Measurements from ENCODE around the gene FBXL20. TPM values are rescaled to one million over a fixed set of nuclear protein-coding genes. Genes with fewer than 3 reads are reported as not detected.

The FBXL20 gene
- total and polyA plus RNA-seq, 2 donors (not counting 3 experiments of a cell fraction or from before 2014, with no cell fraction given): 4.6 to 18.0 TPM

- H3K36me3 ChIP-seq (ENCODE audit: control insufficient read depth in 2 of 2, extremely low read depth in 1 of 2, insufficient read depth in 2 of 2, low read length in 2 of 2): no peaks in the 10 kb centered on the region
- no peak overlapping the region for H3K9ac ChIP-seq (replicated peaks; ENCODE audit: extremely low read depth, insufficient read depth, low read length)
- H3K27ac ChIP-seq (ENCODE audit: insufficient read depth, low read depth, low read length): no peak overlapping the region
- H2AFZ ChIP-seq (ENCODE audit: low read depth, low read length): no peak overlapping the region
- DNase-seq (ENCODE audit: low read depth, low spot score) (no peak), FAIRE-seq (no peak)
- POLR2A ChIA-PET: no interaction called here
- no peak overlapping the region for H3K4me3 ChIP-seq (replicated peaks in 1 of 3; ENCODE audit: insufficient read depth in 1 of 3, low read depth in 1 of 3, low read length in 3 of 3)
- H3K4me1 ChIP-seq (ENCODE audit: control insufficient read depth, extremely low read depth, insufficient read depth, low read length): peaks cover 12% of the 10 kb centered on the region
- CTCF ChIA-PET: interaction anchor here (0.8 to 4.9 kb wide), 9 partner anchors 10 to 248 kb away, joined by 4 to 112 read pairs (median 16); partner anchors contain the start of gene ARL5C
- no peak overlapping the region for H3K4me2 ChIP-seq (ENCODE audit: insufficient read depth, low read length)
- TF ChIP-seq FOS (IDR thresholded peaks at IDR 0.05; ENCODE audit: borderline replicate concordance, insufficient read depth, low read length) (no peak), JUN (IDR thresholded peaks at IDR 0.05; ENCODE audit: borderline replicate concordance, insufficient read depth, insufficient read length, low read depth) (no peak), POLR2A (IDR thresholded peaks at IDR 0.05; ENCODE audit: low read depth, low read length) (no peak), MAX (IDR thresholded peaks at IDR 0.05; ENCODE audit: insufficient read depth, insufficient read length) (no peak), POLR2AphosphoS5 (IDR thresholded peaks at IDR 0.05; ENCODE audit: insufficient read depth, low read depth, low read length) (no peak), EZH2 (IDR thresholded peaks at IDR 0.05; ENCODE audit: borderline replicate concordance, low read depth, low read length, severe bottlenecking) (no peak), CTCF (IDR thresholded peaks at IDR 0.05; ENCODE audit: extremely low read depth in 1 of 2, insufficient read depth in 1 of 2, low read depth in 1 of 2, low read length in 2 of 2) (no peak), GATA2 (IDR thresholded peaks at IDR 0.05; ENCODE audit: insufficient read depth, insufficient read length, low read depth, low read length) (no peak), MYC (IDR thresholded peaks at IDR 0.05; ENCODE audit: low read depth, low read length) (no peak)
- no TSS peak for BruUV-seq (replicated peaks)
- H3K27me3 ChIP-seq (ENCODE audit: control insufficient read depth in 2 of 2, insufficient read depth in 2 of 2, low read length in 2 of 2): peaks cover 13 to 16% of the 10 kb centered on the region in 2 experiments
- intact Hi-C loops (cut with micrococcal nuclease): no loop called here
- H3K9me3 ChIP-seq (replicated peaks; ENCODE audit: control insufficient read depth, insufficient read depth, low read length): no peaks in the 10 kb centered on the region
- dilution Hi-C loops (cut with MboI; ENCODE audit: extremely low pct_ligation_motif_present, low sequenced_read_pairs): no loop called here
- no peaks in the 10 kb centered on the region for H4K20me1 ChIP-seq (replicated peaks; ENCODE audit: control insufficient read depth, extremely low read depth, insufficient read depth, low read length)
- no peaks in the 10 kb centered on the region for H3K79me2 ChIP-seq (ENCODE audit: control insufficient read depth, insufficient read depth, low read length)
- H3K9me1 ChIP-seq (replicated peaks; ENCODE audit: control insufficient read depth, extremely low read depth, insufficient read depth, low read length): no peaks in the 10 kb centered on the region
Observed at GRCh38 chr17:39230361-39230760, 171.1 kb downstream of the FBXL20 start.

All from endothelial cell of umbilical vein (primary cell).